Transverse colon (tissue), 3 donors: ENCODE results near the gene CFAP46.

Experiments used
- CTCF ChIP-seq, 5 experiments: fragments of 200-600 bp in 3 of 5; fragments of 450-650 bp in 2 of 5; sonication (generic) in 3 of 5; IDR thresholded peaks; 1 replicate in 2 of 5; 2 replicates in 3 of 5; pipeline ENCODE4 v1.5.1; 2016 to 2017; ENCODE audit warnings: antibody characterized with exemption in 5 of 5, inconsistent platforms in 3 of 5, mild to moderate bottlenecking in 2 of 5, moderate library complexity in 1 of 5
- EP300 ChIP-seq: sonication (generic); formaldehyde crosslinking; IDR thresholded peaks from one replicate; pipeline ENCODE4 v1.6.1; 2017; ENCODE audit warnings: antibody characterized with exemption, low read depth
- POLR2A ChIP-seq: fragments of 450-650 bp; IDR thresholded peaks from one replicate; pipeline ENCODE4 v1.6.1; 2016; ENCODE audit warnings: antibody characterized with exemption, mild to moderate bottlenecking, moderate library complexity

DNA sequence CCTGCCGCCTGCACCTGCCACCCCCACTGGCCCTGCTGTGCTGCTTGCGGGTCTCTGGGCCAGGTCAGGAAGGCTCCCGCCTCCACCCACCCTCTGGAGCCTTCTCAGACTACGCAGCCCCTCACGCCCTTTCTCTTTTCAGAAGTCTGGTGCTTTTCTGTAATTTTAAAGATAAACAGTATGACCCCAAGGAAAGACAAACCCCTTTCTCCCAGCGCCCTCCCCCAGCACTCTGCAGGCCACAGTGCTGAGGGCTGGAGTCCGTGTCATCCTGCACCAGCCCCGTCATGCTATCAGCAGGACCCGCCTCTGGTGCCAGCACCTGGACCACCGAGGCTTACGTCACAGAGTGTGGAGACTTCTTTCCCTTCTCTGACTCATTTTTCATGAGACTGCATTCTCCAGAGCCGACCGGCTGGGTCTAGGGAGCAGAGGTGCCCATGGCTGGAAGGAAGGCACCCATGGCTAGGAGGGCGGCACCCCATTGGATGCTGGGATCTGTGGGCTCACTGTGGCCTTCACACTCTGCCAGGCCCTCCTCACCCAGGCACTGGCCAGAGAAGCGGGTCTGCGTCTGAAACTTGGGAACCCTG is 53.4 kb downstream of the CFAP46 start:
- TF ChIP-seq CTCF (IDR thresholded peaks at IDR 0.05) = no peak
- no peak for TF ChIP-seq POLR2A
- TF ChIP-seq EP300 = no peak
